ENCODE data around the gene BBS9. TPM values are rescaled to one million over a fixed set of nuclear protein-coding genes. Genes with fewer than 3 reads are reported as not detected.
A peak's percentile ranks its signal among the peaks of the same experiment; 100 is the strongest.

BBS9 gene
- polyA plus RNA-seq, 1 donor from 2014 or later, result 7.8 TPM

- peaks cover 0 to 6% (median 0%) of the 10 kb centered on the region in 3 donors for H3K4me1 Mint-ChIP-seq
- H3K9me3 Mint-ChIP-seq, result no peaks in the 10 kb centered on the region
- H3K27ac Mint-ChIP-seq, result no peak overlapping the region
- H3K36me3 Mint-ChIP-seq, result peaks cover 2% of the 10 kb centered on the region
- H3K27me3 Mint-ChIP-seq, result no peaks in the 10 kb centered on the region
- H3K4me3 Mint-ChIP-seq, result no peak overlapping the region
Observed at GRCh38 chr7:33357846-33358245, 228.5 kb downstream of the BBS9 start.

- no peaks in the 10 kb centered on the region for H3K27me3 Mint-ChIP-seq
- H3K9me3 Mint-ChIP-seq, result no peaks in the 10 kb centered on the region
- H3K4me1 Mint-ChIP-seq, result peaks cover 4 to 9% (median 9%) of the 10 kb centered on the region in 3 donors
- no peak overlapping the region for H3K4me3 Mint-ChIP-seq
- H3K36me3 Mint-ChIP-seq, result peaks cover 32% of the 10 kb centered on the region
- H3K27ac Mint-ChIP-seq, result no peak overlapping the region
Observed at GRCh38 chr7:33369888-33370287, 240.5 kb downstream of the BBS9 start.

GRCh38 chr7:33373195-33373594 lies 243.8 kb downstream of the BBS9 start:
- Mint-ChIP-seq H3K4me3 (no peak overlapping the region), H3K4me1 (peaks cover 4 to 9% (median 4%) of the 10 kb centered on the region in 3 donors), H3K36me3 (peaks cover 25% of the 10 kb centered on the region), H3K27ac (no peak overlapping the region), H3K27me3 (no peaks in the 10 kb centered on the region), H3K9me3 (peaks cover 0 to 6% (median 0%) of the 10 kb centered on the region in 3 donors)

GRCh38 chr7:33379891-33380525 lies 250.6 kb downstream of the BBS9 start:
- Mint-ChIP-seq H3K4me1 (no peaks in the 10 kb centered on the region), H3K27ac (no peak overlapping the region), H3K36me3 (peaks cover 17% of the 10 kb centered on the region), H3K9me3 (peaks cover 0 to 6% (median 0%) of the 10 kb centered on the region in 3 donors), H3K27me3 (no peaks in the 10 kb centered on the region), H3K4me3 (peak overlapping the region in 1 of 4 donors; percentile 27)

DNA sequence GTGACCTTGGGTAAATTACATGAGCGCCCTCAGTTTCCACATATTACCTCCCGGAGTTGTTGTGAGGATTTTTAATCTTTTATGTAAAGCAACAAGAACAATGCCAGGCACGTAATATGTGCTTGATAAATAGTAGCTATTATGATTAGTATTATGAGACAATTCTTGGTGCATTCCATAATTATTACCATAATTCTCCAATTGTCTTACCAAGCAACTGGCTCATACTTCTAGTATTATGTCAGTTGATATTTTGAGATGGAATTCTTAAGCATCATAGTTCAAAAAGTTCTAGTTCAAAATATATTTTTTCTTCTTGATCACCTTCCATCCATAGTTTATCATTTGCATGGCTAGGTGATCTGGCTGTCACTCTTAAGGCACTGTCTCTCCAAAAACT lies 259.0 kb downstream of the BBS9 start:
- H3K9me3 Mint-ChIP-seq, result no peaks in the 10 kb centered on the region
- no peak overlapping the region for H3K27ac Mint-ChIP-seq
- no peaks in the 10 kb centered on the region for H3K27me3 Mint-ChIP-seq
- no peaks in the 10 kb centered on the region for H3K4me1 Mint-ChIP-seq
- H3K4me3 Mint-ChIP-seq, result no peak overlapping the region
- peaks cover 16% of the 10 kb centered on the region for H3K36me3 Mint-ChIP-seq

GRCh38 chr7:33392148-33392547 lies 262.8 kb downstream of the BBS9 start:
- no peak overlapping the region for H3K4me3 Mint-ChIP-seq
- H3K36me3 Mint-ChIP-seq, result peaks cover 21% of the 10 kb centered on the region
- no peaks in the 10 kb centered on the region for H3K4me1 Mint-ChIP-seq
- H3K27me3 Mint-ChIP-seq, result no peaks in the 10 kb centered on the region
- H3K27ac Mint-ChIP-seq, result no peak overlapping the region
- H3K9me3 Mint-ChIP-seq, result peaks cover 0 to 6% (median 4%) of the 10 kb centered on the region in 3 donors

GRCh38 chr7:33393770-33394169 lies 264.4 kb downstream of the BBS9 start:
- peaks cover 0 to 7% (median 4%) of the 10 kb centered on the region in 3 donors for H3K9me3 Mint-ChIP-seq
- no peak overlapping the region for H3K27ac Mint-ChIP-seq
- no peaks in the 10 kb centered on the region for H3K4me1 Mint-ChIP-seq
- H3K4me3 Mint-ChIP-seq, result no peak overlapping the region
- H3K27me3 Mint-ChIP-seq, result no peaks in the 10 kb centered on the region
- H3K36me3 Mint-ChIP-seq, result peaks cover 10% of the 10 kb centered on the region

GRCh38 chr7:33395340-33395739 lies 266.0 kb downstream of the BBS9 start:
- Mint-ChIP-seq H3K36me3 (peaks cover 6% of the 10 kb centered on the region), H3K4me3 (no peak overlapping the region), H3K27me3 (no peaks in the 10 kb centered on the region), H3K9me3 (peaks cover 0 to 7% (median 4%) of the 10 kb centered on the region in 3 donors), H3K4me1 (no peaks in the 10 kb centered on the region), H3K27ac (no peak overlapping the region)

DNA sequence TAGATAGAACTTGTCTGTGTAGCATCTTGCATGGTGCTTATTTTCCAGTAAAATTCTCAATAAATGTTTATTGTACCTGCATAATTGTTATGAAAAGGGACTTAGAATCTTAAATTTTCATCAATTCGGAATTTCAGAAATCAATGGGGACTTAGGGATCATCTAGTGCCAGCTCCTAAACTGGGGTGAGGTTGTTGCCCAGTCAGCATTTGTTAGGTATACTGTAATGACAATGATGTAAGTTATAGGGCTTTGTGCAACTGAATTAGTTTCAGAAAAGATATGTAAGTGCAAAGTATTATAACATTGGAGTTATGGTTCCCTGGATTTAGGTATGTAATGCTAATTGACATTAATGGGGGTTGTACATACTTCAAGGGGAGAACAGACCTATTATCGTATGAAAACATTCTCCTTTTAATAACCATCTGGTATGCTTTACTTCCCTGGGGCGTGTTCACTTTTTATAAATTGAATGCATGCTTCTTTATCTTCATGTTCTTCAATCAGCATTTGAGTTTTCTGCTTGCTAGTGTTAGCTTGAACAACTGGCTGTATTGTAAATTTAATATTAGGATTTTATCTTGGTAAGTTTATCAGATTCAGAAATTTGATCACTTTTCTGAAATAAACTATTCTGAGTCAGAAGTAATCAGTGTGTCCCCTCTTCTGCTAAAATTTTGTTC lies 270.3 kb downstream of the BBS9 start:
- Mint-ChIP-seq H3K27me3 (no peaks in the 10 kb centered on the region), H3K36me3 (peaks cover 7% of the 10 kb centered on the region), H3K4me3 (no peak overlapping the region), H3K27ac (peak overlapping the region in 1 of 3 donors; percentile 15), H3K4me1 (no peaks in the 10 kb centered on the region), H3K9me3 (peaks cover 2 to 11% (median 4%) of the 10 kb centered on the region in 3 donors)

DNA sequence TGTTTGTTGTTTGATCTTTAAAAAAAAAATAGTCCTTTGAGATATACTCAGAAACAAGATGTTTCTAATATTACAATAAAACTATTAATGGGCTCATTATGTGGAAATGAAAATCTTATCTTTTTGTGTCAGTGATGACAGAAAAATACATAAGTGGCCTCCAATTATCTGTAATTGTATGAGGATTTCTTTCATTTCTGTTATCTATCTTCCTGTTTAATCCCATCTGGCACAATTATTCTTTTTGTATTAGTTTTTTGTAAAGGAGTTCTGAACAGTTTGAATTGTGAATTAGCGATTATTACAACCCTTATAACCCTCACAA lies 270.8 kb downstream of the BBS9 start:
- Mint-ChIP-seq H3K27me3 (no peaks in the 10 kb centered on the region), H3K27ac (no peak overlapping the region), H3K4me1 (no peaks in the 10 kb centered on the region), H3K36me3 (peaks cover 7% of the 10 kb centered on the region), H3K9me3 (peaks cover 2 to 11% (median 4%) of the 10 kb centered on the region in 3 donors), H3K4me3 (no peak overlapping the region)

DNA sequence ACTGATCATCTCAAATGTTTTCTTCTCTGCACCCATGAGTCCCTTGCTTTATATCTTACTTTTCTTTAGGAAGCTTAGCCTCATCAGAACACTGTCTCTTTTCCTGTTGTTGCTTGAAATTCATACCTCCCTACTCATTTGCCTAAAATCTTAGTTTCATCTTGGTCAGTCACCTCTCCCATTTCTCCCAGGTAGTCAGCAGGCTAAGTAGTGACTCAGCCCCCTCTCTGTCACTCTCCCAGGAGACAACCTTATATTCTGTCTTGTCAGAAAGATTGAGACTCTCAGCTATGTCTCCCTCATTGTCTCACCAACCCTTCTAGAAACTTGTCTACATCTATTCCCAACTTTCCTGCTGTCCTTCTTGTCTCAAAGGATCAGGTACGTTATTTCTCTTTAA lies 280.9 kb downstream of the BBS9 start:
- H3K36me3 Mint-ChIP-seq, result peaks cover 4% of the 10 kb centered on the region
- no peak overlapping the region for H3K27ac Mint-ChIP-seq
- no peaks in the 10 kb centered on the region for H3K4me1 Mint-ChIP-seq
- no peak overlapping the region for H3K4me3 Mint-ChIP-seq
- H3K27me3 Mint-ChIP-seq, result no peaks in the 10 kb centered on the region
- peaks cover 4 to 18% (median 17%) of the 10 kb centered on the region in 3 donors for H3K9me3 Mint-ChIP-seq

- Mint-ChIP-seq H3K4me1 (no peaks in the 10 kb centered on the region), H3K27ac (no peak overlapping the region), H3K9me3 (peaks cover 4 to 18% (median 15%) of the 10 kb centered on the region in 3 donors), H3K27me3 (no peaks in the 10 kb centered on the region), H3K36me3 (peaks cover 4% of the 10 kb centered on the region), H3K4me3 (no peak overlapping the region)
Observed at GRCh38 chr7:33411020-33411419, 281.7 kb downstream of the BBS9 start.

DNA sequence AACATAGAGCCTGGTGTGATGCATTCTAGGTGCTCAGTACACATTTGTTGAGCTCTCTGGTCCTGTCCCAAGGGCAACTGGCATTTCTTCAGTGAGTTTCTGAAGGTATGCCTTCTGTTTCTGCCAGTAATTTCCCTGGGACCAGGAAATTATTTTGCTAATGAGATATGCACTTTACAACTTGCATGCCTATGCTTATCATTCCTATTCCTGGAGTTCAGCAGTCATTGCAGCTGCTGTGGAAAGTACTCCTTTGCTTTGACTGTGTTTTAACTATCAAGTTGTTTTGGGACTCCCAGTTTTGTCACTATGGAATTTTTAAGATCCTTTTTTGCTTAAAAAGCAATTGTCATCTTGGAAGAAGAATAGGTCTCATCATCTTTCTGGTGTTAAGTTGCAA lies 283.0 kb downstream of the BBS9 start:
- Mint-ChIP-seq H3K36me3 (peaks cover 1% of the 10 kb centered on the region), H3K27ac (no peak overlapping the region), H3K27me3 (no peaks in the 10 kb centered on the region), H3K4me1 (no peaks in the 10 kb centered on the region), H3K4me3 (no peak overlapping the region), H3K9me3 (peaks cover 2 to 10% (median 9%) of the 10 kb centered on the region in 3 donors)

- Mint-ChIP-seq H3K27me3 (no peaks in the 10 kb centered on the region), H3K27ac (no peak overlapping the region), H3K4me1 (peaks cover under 1 to 5% (median 5%) of the 10 kb centered on the region in 3 donors), H3K9me3 (no peaks in the 10 kb centered on the region), H3K36me3 (peaks cover 2% of the 10 kb centered on the region), H3K4me3 (no peak overlapping the region)
Observed at GRCh38 chr7:33418251-33418701, 288.9 kb downstream of the BBS9 start.

GRCh38 chr7:33420311-33420940 lies 291.1 kb downstream of the BBS9 start:
- Mint-ChIP-seq H3K36me3 (peaks cover 2% of the 10 kb centered on the region), H3K4me1 (peaks cover 6 to 8% (median 7%) of the 10 kb centered on the region in 3 donors), H3K9me3 (no peaks in the 10 kb centered on the region), H3K27me3 (no peaks in the 10 kb centered on the region), H3K27ac (no peak overlapping the region), H3K4me3 (no peak overlapping the region)
